HepG2 (cell line): Measurements from ENCODE around the gene NRG3. TPM values are rescaled to one million over a fixed set of nuclear protein-coding genes. Genes with fewer than 3 reads are reported as not detected.

ENCODE experiments used
- ATAC-seq: fragments of 200-7000 bp; cut with Tn5 transposase; 3 replicates; pipeline ENCODE4 v1.9.1; 2020; ENCODE audit warnings: mild to moderate bottlenecking, moderate library complexity
- BruUV-seq: library from RNA; stranded (reverse); fragments of 400-500 nt; replicated peaks from 2 replicates; lab custom pipeline; 2021; lab: Mats Ljungman, UMichigan
- CTCF ChIA-PET: fragments of 300-600 bp; formaldehyde crosslinking; extraction: SDS; loops from one replicate; lab custom pipeline; 2021; ENCODE audit warnings: low total read pairs, inconsistent platforms, low intra/inter-chr PET ratio; lab: Yijun Ruan, JAX
- POLR2A ChIA-PET: fragments of 350-600 bp; sonication (Branson Sonifier 250); formaldehyde crosslinking; loops from one replicate; lab custom pipeline; 2020; ENCODE audit warnings: antibody characterized with exemption, inconsistent platforms; lab: Yijun Ruan, JAX
- DNase-seq: peaks from one replicate; pipeline ENCODE4 v3.0.0-alpha.2; 2015; ENCODE audit warnings: low spot score
- FAIRE-seq: peaks from 3 replicates; lab custom pipeline; 2011; peaks lifted over from hg19 to GRCh38; lab: Jason Lieb, UNC
- H2AFZ ChIP-seq: one replicate; pipeline ENCODE4 v1.6.1; 2011; ENCODE audit warnings: low read length, inconsistent platforms
- H3K27ac ChIP-seq: fragments of 300-600 bp; 3 replicates; pipeline ENCODE4 v1.8.0; 2011; ENCODE audit warnings: mixed run types, mild to moderate bottlenecking, mixed read lengths, low read length, inconsistent platforms; ENCODE audit not compliant: insufficient read depth; ENCODE audit errors: extremely low read length
- H3K27me3 ChIP-seq, 2 experiments: fragments of 200-600 bp in 1 of 2; 2 replicates in 1 of 2; 3 replicates in 1 of 2; pipeline versions ENCODE4 v1.6.0 to v1.8.0; 2011; ENCODE audit warnings: low read length in 2 of 2, mild to moderate bottlenecking in 2 of 2, moderate library complexity in 2 of 2, inconsistent platforms in 1 of 2; ENCODE audit not compliant: insufficient read depth in 2 of 2, control insufficient read depth in 1 of 2
- H3K36me3 ChIP-seq, 2 experiments: fragments of 200-600 bp in 1 of 2; replicated peaks in 1 of 2; 2 replicates in 1 of 2; 3 replicates in 1 of 2; pipeline versions ENCODE4 v1.5.1 to v1.8.0; 2011; ENCODE audit warnings: low read length in 2 of 2, inconsistent platforms in 1 of 2; ENCODE audit not compliant: insufficient read depth in 2 of 2, control insufficient read depth in 1 of 2
- H3K4me1 ChIP-seq: 2 replicates; pipeline ENCODE4 v1.5.1; 2012; ENCODE audit warnings: low read length, inconsistent platforms; ENCODE audit not compliant: insufficient read depth
- H3K4me2 ChIP-seq: 2 replicates; pipeline ENCODE4 v1.6.0; 2011; ENCODE audit warnings: low read depth, low read length, inconsistent platforms
- H3K4me3 ChIP-seq, 3 experiments: fragments of 200-600 bp in 1 of 3; sonication (generic), shearing (Covaris generic) in 1 of 3; replicated peaks in 1 of 3; 2 replicates each; pipeline ENCODE4 v1.5.1; 2011 to 2016; ENCODE audit warnings: low read length in 3 of 3, inconsistent platforms in 2 of 3, low read depth in 2 of 3, mild to moderate bottlenecking in 2 of 3, control low read depth in 1 of 3, mixed read lengths in 1 of 3; ENCODE audit not compliant: insufficient read depth in 1 of 3
- H3K79me2 ChIP-seq: one replicate; pipeline ENCODE4 v1.6.1; 2011; ENCODE audit warnings: low read length, inconsistent platforms; ENCODE audit not compliant: insufficient read depth
- H3K9ac ChIP-seq: 2 replicates; pipeline ENCODE4 v1.6.0; 2011; ENCODE audit warnings: mild to moderate bottlenecking, low read depth, low read length, inconsistent platforms; ENCODE audit not compliant: insufficient read depth
- H3K9me3 ChIP-seq: 2 replicates; pipeline ENCODE4 v1.5.1; 2012; ENCODE audit warnings: mild to moderate bottlenecking, low read length
- H4K20me1 ChIP-seq: 2 replicates; pipeline ENCODE4 v1.6.0; 2011; ENCODE audit warnings: inconsistent platforms, mild to moderate bottlenecking, low read length, moderate library complexity; ENCODE audit not compliant: insufficient read depth
- AGO2 ChIP-seq: fragments of 200-400 bp; formaldehyde crosslinking; optimal IDR thresholded peaks from 2 replicates; pipeline ENCODE3; 2017; ENCODE audit warnings: mild to moderate bottlenecking, low read depth, low read length, moderate library complexity
- ARNTL ChIP-seq: sonication (generic); formaldehyde crosslinking; IDR thresholded peaks from 2 replicates; pipeline ENCODE4 v1.4.0; 2020; ENCODE audit warnings: mild to moderate bottlenecking, missing genetic modification reagents
- BORCS8-MEF2B ChIP-seq: sonication (generic); formaldehyde crosslinking; IDR thresholded peaks from 2 replicates; pipeline ENCODE4 v1.8.0; 2022; ENCODE audit warnings: mild to moderate bottlenecking, missing genetic modification reagents
- CBFB ChIP-seq: sonication (generic); formaldehyde crosslinking; IDR thresholded peaks from 2 replicates; pipeline ENCODE4 v1.4.0; 2020; ENCODE audit warnings: missing genetic modification reagents
- E2F5 ChIP-seq: sonication (generic); formaldehyde crosslinking; conservative IDR thresholded peaks from 2 replicates; pipeline ENCODE4 v1.4.0; 2020; ENCODE audit warnings: missing genetic modification reagents
- GLMP ChIP-seq: sonication (generic); formaldehyde crosslinking; IDR thresholded peaks from 2 replicates; pipeline ENCODE4 v1.9.0; 2021; ENCODE audit warnings: missing genetic modification reagents, mild to moderate bottlenecking, borderline replicate concordance
- KLF9 ChIP-seq: IDR thresholded peaks from 2 replicates; pipeline ENCODE4 v1.6.1; 2016; ENCODE audit warnings: low read depth
- MEIS1 ChIP-seq: sonication (generic); formaldehyde crosslinking; IDR thresholded peaks from 2 replicates; pipeline ENCODE4 v1.9.0; 2021; ENCODE audit warnings: mild to moderate bottlenecking, missing genetic modification reagents, moderate library complexity, borderline replicate concordance
- NFYC ChIP-seq: IDR thresholded peaks from 2 replicates; pipeline ENCODE4 v1.6.1; 2016; ENCODE audit warnings: missing genetic modification reagents, missing compliant biosample characterization
- PHF8 ChIP-seq: sonication (generic); formaldehyde crosslinking; IDR thresholded peaks from 2 replicates; pipeline ENCODE4 v1.5.0; 2020; ENCODE audit warnings: missing genetic modification reagents
- PLRG1 ChIP-seq: fragments of 450-650 bp; conservative IDR thresholded peaks from 2 replicates; pipeline ENCODE4 v1.6.1; 2016
- RARA ChIP-seq: IDR thresholded peaks from 2 replicates; pipeline ENCODE4 v1.6.1; 2016; ENCODE audit warnings: missing genetic modification reagents, missing compliant biosample characterization
- SIN3A ChIP-seq: IDR thresholded peaks from 2 replicates; pipeline ENCODE4 v1.6.1; 2011; ENCODE audit warnings: low read depth, mild to moderate bottlenecking, control low read depth, low read length, borderline replicate concordance
- ZFP62 ChIP-seq: sonication (generic); formaldehyde crosslinking; IDR thresholded peaks from 2 replicates; pipeline ENCODE4 v1.4.0; 2020; ENCODE audit warnings: missing genetic modification reagents
- ZMYM3 ChIP-seq: sonication (generic); formaldehyde crosslinking; IDR thresholded peaks from 2 replicates; pipeline ENCODE4 v1.5.1; 2020; ENCODE audit warnings: mild to moderate bottlenecking, missing genetic modification reagents
- ZNF251 ChIP-seq: sonication (generic); formaldehyde crosslinking; IDR thresholded peaks from 2 replicates; pipeline ENCODE4 v1.9.0; 2021; ENCODE audit warnings: mild to moderate bottlenecking, missing genetic modification reagents
- ZNF709 ChIP-seq: sonication (generic); formaldehyde crosslinking; IDR thresholded peaks from 2 replicates; pipeline ENCODE4 v1.5.0; 2020; ENCODE audit warnings: mild to moderate bottlenecking, missing genetic modification reagents
- ZNF737 ChIP-seq: sonication (generic); formaldehyde crosslinking; IDR thresholded peaks from 2 replicates; pipeline ENCODE4 v1.5.0; 2020; ENCODE audit warnings: missing genetic modification reagents, mild to moderate bottlenecking, borderline replicate concordance
- ZSCAN30 ChIP-seq: sonication (generic); formaldehyde crosslinking; IDR thresholded peaks from 2 replicates; pipeline ENCODE4 v1.5.0; 2020; ENCODE audit warnings: mild to moderate bottlenecking, missing genetic modification reagents
- WGBS: methylation state at CpG from one replicate; pipeline ENCODE4 v1.1.6; 2017; ENCODE audit warnings: low lambda C conversion rate; 5-methylcytosine and 5-hydroxymethylcytosine counted together
- in situ Hi-C: cut with HindIII; loops from 2 replicates; pipeline ENCODE4 v1.10.0; 2017; ENCODE audit warnings: low pct_unique_long_range_greater_than_20kb; ENCODE audit not compliant: extremely low pct_ligation_motif_present
- intact Hi-C: fragments of 100-400 bp; cut with micrococcal nuclease; formaldehyde crosslinking; loops from one replicate; pipeline ENCODE4 v1.10.0; 2022; ENCODE audit not compliant: unreplicated experiment
- polyA plus RNA-seq, 8 experiments: library from polyadenylated mRNA; depleted of rRNA in 3 of 8; stranded (reverse) in 7 of 8; unstranded in 1 of 8; fragments of >200 nt; fragmentation: Illumina TruSeq in 4 of 8; extraction: Trizol in 4 of 8; gene quantifications; 2 replicates each; pipeline versions ENCODE4 v1.2.1 to v1.2.3, GENCODE V29; 2011 to 2016; ENCODE audit warnings: low read depth in 4 of 8, missing spikeins in 1 of 8, mixed read lengths in 1 of 8; ENCODE audit not compliant: insufficient read depth in 1 of 8
- total RNA-seq, 5 experiments: library from RNA; depleted of rRNA; stranded (reverse); fragments of >200 nt; fragmentation: Illumina TruSeq; extraction: Trizol; gene quantifications; 2 replicates each; pipeline ENCODE4 v1.2.3, GENCODE V29; 2016; ENCODE audit warnings: low read depth in 1 of 5

Gene NRG3
- total and polyA plus RNA-seq, 2 of the 13 experiments (the other 11 are each of a cell fraction or from before 2014, with no cell fraction given), result not detected

GRCh38 chr10:82452676-82453075 is 577.7 kb downstream of the NRG3 start:
- no peak for DNase-seq
- intact Hi-C loops, result no loop called here
- no peak for FAIRE-seq
- Histone ChIP-seq H3K36me3 (no peaks in the 10 kb centered on the region), H3K4me1 (no peaks in the 10 kb centered on the region), H3K27me3 (no peaks in the 10 kb centered on the region), H3K27ac (no peak overlapping the region), H3K9me3 (peaks cover 87% of the 10 kb centered on the region), H3K9ac (no peak overlapping the region), H3K4me3 (no peak overlapping the region), H3K79me2 (no peaks in the 10 kb centered on the region), H3K4me2 (no peak overlapping the region), H4K20me1 (no peaks in the 10 kb centered on the region), H2AFZ (no peak overlapping the region)
- in situ Hi-C loops, result no loop called here
- ATAC-seq, result no peak
- no TSS peak for BruUV-seq
- ChIA-PET CTCF (no interaction called here), POLR2A (no interaction called here)
- TF ChIP-seq PLRG1 (no peak), MEIS1 (no peak)
- 10% methylated on average over 1 of the region's 1 CpG for WGBS

- Histone ChIP-seq H3K9ac (no peak overlapping the region), H2AFZ (no peak overlapping the region), H4K20me1 (no peaks in the 10 kb centered on the region), H3K36me3 (no peaks in the 10 kb centered on the region), H3K27ac (no peak overlapping the region), H3K9me3 (peaks cover 93% of the 10 kb centered on the region)
- 4% methylated on average over 2 of the region's 2 CpGs for WGBS
- intact Hi-C loops, result no loop called here
- ATAC-seq, result no peak
- in situ Hi-C loops, result no loop called here
- no peak for FAIRE-seq
- TF ChIP-seq AGO2 (no peak), ZNF251 (CRISPR knock-in tag) (no peak), PHF8 (no peak), KLF9 (CRISPR knock-in tag) (no peak), SIN3A (no peak), ZNF709 (CRISPR knock-in tag) (no peak), ZSCAN30 (no peak), ZMYM3 (CRISPR knock-in tag) (no peak), E2F5 (CRISPR knock-in tag) (no peak), ARNTL (no peak), ZNF737 (CRISPR knock-in tag) (no peak), GLMP (no peak), BORCS8-MEF2B (CRISPR knock-in tag) (no peak), NFYC (CRISPR knock-in tag) (no peak), RARA (CRISPR knock-in tag) (no peak), CBFB (CRISPR knock-in tag) (no peak), ZFP62 (CRISPR knock-in tag) (no peak)
- TF ChIP-seq, all 625 proteins: peak for 0
- DNase-seq, result no peak
- Histone ChIP-seq H3K4me2 (no peak overlapping the region), H3K4me1 (no peaks in the 10 kb centered on the region), H3K4me3 (no peak overlapping the region), H3K79me2 (no peaks in the 10 kb centered on the region), H3K27me3 (no peaks in the 10 kb centered on the region)
- ChIA-PET CTCF (no interaction called here), POLR2A (no interaction called here)
- no TSS peak for BruUV-seq
Observed at GRCh38 chr10:82453678-82454293, 578.8 kb downstream of the NRG3 start.
